HepG2 (cell line): ENCODE data around the gene PRKCZ. TPM values are rescaled to one million over a fixed set of nuclear protein-coding genes. Genes with fewer than 3 reads are reported as not detected.

Experiments
- ARNTL ChIP-seq: sonication (generic); formaldehyde crosslinking; IDR thresholded peaks from 2 replicates; pipeline ENCODE4 v1.4.0; 2020; ENCODE audit warnings: mild to moderate bottlenecking, missing genetic modification reagents
- CAMTA2 ChIP-seq: sonication (generic); formaldehyde crosslinking; IDR thresholded peaks from 2 replicates; pipeline ENCODE4 v1.4.0; 2020; ENCODE audit warnings: mild to moderate bottlenecking, missing genetic modification reagents, borderline replicate concordance
- CREBL2 ChIP-seq: sonication (generic); formaldehyde crosslinking; IDR thresholded peaks from 2 replicates; pipeline ENCODE4 v1.8.1; 2023; ENCODE audit warnings: missing genetic modification reagents, mild to moderate bottlenecking, borderline replicate concordance
- FOSL2 ChIP-seq: sonication (generic); formaldehyde crosslinking; IDR thresholded peaks from 2 replicates; pipeline ENCODE4 v1.4.0; 2020; ENCODE audit warnings: missing genetic modification reagents
- FOXA1 ChIP-seq, 2 experiments: fragments of 450-650 bp in 1 of 2; sonication (generic) in 1 of 2; formaldehyde crosslinking in 1 of 2; IDR thresholded peaks; 2 replicates each; pipeline versions ENCODE4 v1.4.0 to v1.6.1; 2016 to 2020; ENCODE audit warnings: missing genetic modification reagents in 1 of 2
- FOXM1 ChIP-seq: sonication (generic); formaldehyde crosslinking; IDR thresholded peaks from 2 replicates; pipeline ENCODE4 v1.5.0; 2020; ENCODE audit warnings: missing genetic modification reagents
- FOXO4 ChIP-seq: sonication (generic); formaldehyde crosslinking; conservative IDR thresholded peaks from 2 replicates; pipeline ENCODE4 v1.8.1; 2023; ENCODE audit warnings: missing genetic modification reagents
- GLI4 ChIP-seq: sonication (generic); formaldehyde crosslinking; IDR thresholded peaks from 2 replicates; pipeline ENCODE4 v1.5.1; 2020; ENCODE audit warnings: missing genetic modification reagents, mild to moderate bottlenecking, moderate library complexity, borderline replicate concordance
- JUN ChIP-seq: sonication (generic); formaldehyde crosslinking; IDR thresholded peaks from 2 replicates; pipeline ENCODE4 v1.4.0; 2020; ENCODE audit warnings: mild to moderate bottlenecking, missing genetic modification reagents
- MIER2 ChIP-seq: IDR thresholded peaks from 2 replicates; pipeline ENCODE4 v1.6.1; 2016; ENCODE audit warnings: missing biosample characterization, missing genetic modification reagents
- NRL ChIP-seq: sonication (generic); formaldehyde crosslinking; IDR thresholded peaks from 2 replicates; pipeline ENCODE4 v1.5.0; 2020; ENCODE audit warnings: missing genetic modification reagents, mild to moderate bottlenecking, moderate library complexity, borderline replicate concordance
- PHF5A ChIP-seq: IDR thresholded peaks from one replicate; pipeline ENCODE4 v1.6.1; 2018; ENCODE audit warnings: low read depth, missing genetic modification reagents; ENCODE audit not compliant: unreplicated experiment
- PHF8 ChIP-seq: sonication (generic); formaldehyde crosslinking; IDR thresholded peaks from 2 replicates; pipeline ENCODE4 v1.5.0; 2020; ENCODE audit warnings: missing genetic modification reagents
- SAP130 ChIP-seq: IDR thresholded peaks from 2 replicates; pipeline ENCODE4 v1.6.1; 2016; ENCODE audit warnings: low read depth
- SOX6 ChIP-seq, 2 experiments: fragments of 450-650 bp in 1 of 2; sonication (generic) in 1 of 2; formaldehyde crosslinking in 1 of 2; IDR thresholded peaks; 2 replicates each; pipeline versions ENCODE4 v1.4.0 to v1.6.1; 2017 to 2020; ENCODE audit warnings: antibody characterized with exemption in 1 of 2, mild to moderate bottlenecking in 1 of 2, missing genetic modification reagents in 1 of 2
- TBX2 ChIP-seq: sonication (generic); formaldehyde crosslinking; IDR thresholded peaks from 2 replicates; pipeline ENCODE4 v1.5.0; 2020; ENCODE audit warnings: missing genetic modification reagents, mild to moderate bottlenecking, borderline replicate concordance
- UBTF ChIP-seq: sonication (generic); formaldehyde crosslinking; IDR thresholded peaks from 2 replicates; pipeline ENCODE4 v1.4.0; 2020; ENCODE audit warnings: mild to moderate bottlenecking, missing genetic modification reagents
- ZNF138 ChIP-seq: sonication (generic); formaldehyde crosslinking; IDR thresholded peaks from 2 replicates; pipeline ENCODE4 v1.5.0; 2020; ENCODE audit warnings: mild to moderate bottlenecking, low read depth, missing genetic modification reagents
- ZNF274 ChIP-seq: sonication (generic); formaldehyde crosslinking; IDR thresholded peaks from 2 replicates; pipeline ENCODE4 v1.5.1; 2020; ENCODE audit warnings: mild to moderate bottlenecking, missing genetic modification reagents
- ZNF333 ChIP-seq: sonication (generic); formaldehyde crosslinking; IDR thresholded peaks from 2 replicates; pipeline ENCODE4 v1.4.0; 2020; ENCODE audit warnings: mild to moderate bottlenecking, missing genetic modification reagents, borderline replicate concordance
- ZNF382 ChIP-seq: sonication (generic); formaldehyde crosslinking; IDR thresholded peaks from 2 replicates; pipeline ENCODE4 v1.5.0; 2020; ENCODE audit warnings: missing genetic modification reagents, mild to moderate bottlenecking, borderline replicate concordance
- ZNF619 ChIP-seq: sonication (generic); formaldehyde crosslinking; IDR thresholded peaks from 2 replicates; pipeline ENCODE4 v1.4.0; 2020; ENCODE audit warnings: mild to moderate bottlenecking, missing genetic modification reagents
- ZNF652 ChIP-seq: IDR thresholded peaks from 2 replicates; pipeline ENCODE4 v1.6.1; 2016; ENCODE audit warnings: low read depth, borderline replicate concordance
- ZNF790 ChIP-seq: sonication (generic); formaldehyde crosslinking; IDR thresholded peaks from 2 replicates; pipeline ENCODE4 v1.8.0; 2022; ENCODE audit warnings: missing genetic modification reagents, mild to moderate bottlenecking, borderline replicate concordance
- ZSCAN22 ChIP-seq: sonication (generic); formaldehyde crosslinking; IDR thresholded peaks from 2 replicates; pipeline ENCODE4 v1.4.0; 2020; ENCODE audit warnings: mild to moderate bottlenecking, missing genetic modification reagents
- ZSCAN31 ChIP-seq: sonication (generic); formaldehyde crosslinking; IDR thresholded peaks from 2 replicates; pipeline ENCODE4 v1.5.0; 2020; ENCODE audit warnings: low read depth, mild to moderate bottlenecking, missing genetic modification reagents
- polyA plus RNA-seq, 8 experiments: library from polyadenylated mRNA; depleted of rRNA in 3 of 8; stranded (reverse) in 7 of 8; unstranded in 1 of 8; fragments of >200 nt; fragmentation: Illumina TruSeq in 4 of 8; extraction: Trizol in 4 of 8; gene quantifications; 2 replicates each; pipeline versions ENCODE4 v1.2.1 to v1.2.3, GENCODE V29; 2011 to 2016; ENCODE audit warnings: low read depth in 4 of 8, missing spikeins in 1 of 8, mixed read lengths in 1 of 8; ENCODE audit not compliant: insufficient read depth in 1 of 8
- total RNA-seq, 5 experiments: library from RNA; depleted of rRNA; stranded (reverse); fragments of >200 nt; fragmentation: Illumina TruSeq; extraction: Trizol; gene quantifications; 2 replicates each; pipeline ENCODE4 v1.2.3, GENCODE V29; 2016; ENCODE audit warnings: low read depth in 1 of 5

The PRKCZ gene
- total and polyA plus RNA-seq, 2 of the 13 experiments (the other 11 are each of a cell fraction or from before 2014, with no cell fraction given), result 34.7 to 85.2 TPM

- TF ChIP-seq UBTF (CRISPR knock-in tag) (peak; percentile 90), GLI4 (no peak), ZSCAN22 (CRISPR knock-in tag) (no peak), TBX2 (CRISPR knock-in tag) (0 out of 2 replicates have a peak, but pooled peaks have one; percentile 51), ZNF274 (CRISPR knock-in tag) (0 out of 2 replicates have a peak, but pooled peaks have one; percentile 69), ZNF333 (CRISPR knock-in tag) (peak; percentile 62; the same call in 1 of the 2 replicates), ARNTL (no peak), ZNF138 (CRISPR knock-in tag) (peak; percentile 70; the same call in 1 of the 2 replicates), NRL (peak; percentile 37; the same call in 1 of the 2 replicates), CREBL2 (0 out of 2 replicates have a peak, but pooled peaks have one; percentile 43), SAP130 (CRISPR knock-in tag) (peak; percentile 67), FOSL2 (no peak), FOXO4 (CRISPR knock-in tag) (no peak), FOXM1 (CRISPR knock-in tag) (no peak), CAMTA2 (no peak), ZNF652 (CRISPR knock-in tag) (no peak), JUN (CRISPR knock-in tag) (no peak), PHF5A (CRISPR knock-in tag) (no peak), FOXA1 (IDR thresholded peaks at IDR 0.05) (no peak), FOXA1 (CRISPR knock-in tag; IDR thresholded peaks at IDR 0.05) (0 out of 2 replicates have a peak, but pooled peaks have one; percentile 7), MIER2 (CRISPR knock-in tag) (no peak), ZSCAN31 (CRISPR knock-in tag) (peak; percentile 84), PHF8 (CRISPR knock-in tag) (peak; percentile 52), ZNF790 (CRISPR knock-in tag) (no peak), ZNF382 (no peak), SOX6 (IDR thresholded peaks at IDR 0.05) (no peak), SOX6 (CRISPR knock-in tag; IDR thresholded peaks at IDR 0.05) (peak; percentile 8; the same call in 1 of the 2 replicates), ZNF619 (0 out of 2 replicates have a peak, but pooled peaks have one; percentile 22)
These were observed 179.0 kb downstream of the PRKCZ start (continued) for GRCh38 chr1:2229037-2229864.
